ENCODE results near the gene HIVEP3. TPM values are rescaled to one million over a fixed set of nuclear protein-coding genes. Genes with fewer than 3 reads are reported as not detected.

HIVEP3 gene
- total RNA-seq, 1 experiment from 2014 or later = 7.9 TPM

- DNase-seq (ENCODE audit: low spot score) = no peak
These were observed 285.7 kb downstream of the HIVEP3 start for GRCh38 chr1:41632781-41633575.

GRCh38 chr1:41631971-41632370 lies 286.8 kb downstream of the HIVEP3 start:
- DNase-seq (ENCODE audit: low spot score) = peak; percentile 52

GRCh38 chr1:41631154-41631553 lies 287.6 kb downstream of the HIVEP3 start:
- no peak for DNase-seq (ENCODE audit: low spot score)

- DNase-seq (ENCODE audit: low spot score) = peak; percentile 85
These were observed 289.2 kb downstream of the HIVEP3 start for GRCh38 chr1:41629571-41629970.

GRCh38 chr1:41629141-41629540 lies 289.6 kb downstream of the HIVEP3 start:
- DNase-seq (ENCODE audit: low spot score) = peak; percentile 45

GRCh38 chr1:41627491-41628280 lies 291.0 kb downstream of the HIVEP3 start:
- DNase-seq (ENCODE audit: low spot score) = no peak

GRCh38 chr1:41626616-41627375 lies 291.9 kb downstream of the HIVEP3 start:
- peak; percentile 87 for DNase-seq (ENCODE audit: low spot score)

- DNase-seq (ENCODE audit: low spot score) = peak; percentile 75
These were observed 292.6 kb downstream of the HIVEP3 start for GRCh38 chr1:41626146-41626545.

- DNase-seq (ENCODE audit: low spot score) = no peak
These were observed 295.0 kb downstream of the HIVEP3 start for GRCh38 chr1:41623736-41624135.

- no peak for DNase-seq (ENCODE audit: low spot score)
These were observed 295.6 kb downstream of the HIVEP3 start for GRCh38 chr1:41622859-41623732.

GRCh38 chr1:41622402-41622801 lies 296.3 kb downstream of the HIVEP3 start:
- DNase-seq (ENCODE audit: low spot score) = peak; percentile 45

GRCh38 chr1:41621791-41622190 lies 296.9 kb downstream of the HIVEP3 start:
- no peak for DNase-seq (ENCODE audit: low spot score)

GRCh38 chr1:41621256-41621655 lies 297.5 kb downstream of the HIVEP3 start:
- DNase-seq (ENCODE audit: low spot score) = no peak

GRCh38 chr1:41620365-41621169 lies 298.2 kb downstream of the HIVEP3 start:
- DNase-seq (ENCODE audit: low spot score) = no peak

GRCh38 chr1:41619511-41620364 lies 299.0 kb downstream of the HIVEP3 start:
- DNase-seq (ENCODE audit: low spot score) = no peak

GRCh38 chr1:41618871-41619270 lies 299.9 kb downstream of the HIVEP3 start:
- no peak for DNase-seq (ENCODE audit: low spot score)

GRCh38 chr1:41618066-41618825 lies 300.5 kb downstream of the HIVEP3 start:
- no peak for DNase-seq (ENCODE audit: low spot score)

GRCh38 chr1:41617336-41617735 lies 301.4 kb downstream of the HIVEP3 start:
- no peak for DNase-seq (ENCODE audit: low spot score)

GRCh38 chr1:41616563-41616962 lies 302.2 kb downstream of the HIVEP3 start:
- DNase-seq (ENCODE audit: low spot score) = no peak

Measured in A172 (cell line).